ENCODE data around the gene VSIG8. TPM values are rescaled to one million over a fixed set of nuclear protein-coding genes. Genes with fewer than 3 reads are reported as not detected.

Gene VSIG8
- total and polyA plus RNA-seq, 9 of the 15 experiments (the other 6 are each of a cell fraction or from before 2014, with no cell fraction given) = not detected

GRCh38 chr1:159859767-159860322 is 2.6 kb downstream of the VSIG8 start:
- no peaks in the 10 kb centered on the region for H3K9me3 ChIP-seq (replicated peaks; ENCODE audit: control insufficient read depth, insufficient read depth, low read depth, low read length)
- no peak overlapping the region for H2AFZ ChIP-seq (ENCODE audit: low read depth, low read length)
- peaks cover 0 to 63% of the 10 kb centered on the region in 2 experiments; a peak in 4 of 5 replicates for H3K27me3 ChIP-seq (ENCODE audit: control insufficient read depth in 2 of 2, insufficient read depth in 2 of 2, low read length in 2 of 2)
- DNase-seq (ENCODE audit: extremely low read depth in 1 of 4, low spot score in 3 of 4) = no peak
- H3K9ac ChIP-seq (ENCODE audit: insufficient read depth in 1 of 2, low read depth in 2 of 2, low read length in 2 of 2) = no peak overlapping the region
- no peak for TF ChIP-seq ZNF778 (CRISPR knock-in tag; IDR thresholded peaks at IDR 0.05)
- no peak for TF ChIP-seq NFIX (CRISPR knock-in tag; IDR thresholded peaks at IDR 0.05; ENCODE audit: low read depth)
- no peak for TF ChIP-seq E4F1 (CRISPR knock-in tag; IDR thresholded peaks at IDR 0.05; ENCODE audit: borderline replicate concordance)
- TF ChIP-seq KLF16 (IDR thresholded peaks at IDR 0.05) = no peak
- no peak for TF ChIP-seq PCBP1 (IDR thresholded peaks at IDR 0.05; ENCODE audit: low read depth, low read length, poor library complexity, severe bottlenecking)
- no peak for TF ChIP-seq GMEB1 (CRISPR knock-in tag; IDR thresholded peaks at IDR 0.05)
- TF ChIP-seq ZNF41 (CRISPR knock-in tag; conservative IDR thresholded peaks at IDR 0.05) = no peak
- TF ChIP-seq TSHZ1 (CRISPR knock-in tag; IDR thresholded peaks at IDR 0.05) = no peak
- TF ChIP-seq SOX6 (IDR thresholded peaks at IDR 0.05) = no peak
- TF ChIP-seq FOXP1 (CRISPR knock-in tag; IDR thresholded peaks at IDR 0.05) = no peak
- TF ChIP-seq NFE2 (IDR thresholded peaks at IDR 0.05; ENCODE audit: low read depth) = no peak
- no peak for TF ChIP-seq ZNF395 (CRISPR knock-in tag; IDR thresholded peaks at IDR 0.05)
- no peak for FAIRE-seq
- CTCF ChIA-PET (ENCODE audit: low intra/inter-chr PET ratio) = no interaction called here
- H3K79me2 ChIP-seq (ENCODE audit: control insufficient read depth, insufficient read depth, low read length) = no peaks in the 10 kb centered on the region
- POLR2A ChIA-PET = interaction anchor here (1.1 kb wide), 1 partner anchor 10 kb away, joined by 4 read pairs; no protein-coding TSS in a partner anchor
- no peaks in the 10 kb centered on the region for H3K36me3 ChIP-seq (ENCODE audit: control insufficient read depth, insufficient read depth, low read length)
- no peak overlapping the region for H3K4me2 ChIP-seq (ENCODE audit: insufficient read depth, low read length)
- peaks cover 0 to 3% of the 10 kb centered on the region in 2 experiments; a peak in 1 of 5 replicates for H3K4me1 ChIP-seq (replicated peaks in 1 of 2; ENCODE audit: control insufficient read depth in 2 of 2, insufficient read depth in 2 of 2, low read length in 2 of 2)
- WGBS (ENCODE audit: insufficient coverage, low coverage, missing lambda C conversion rate) = 6% methylated on average over 7 of the region's 7 CpGs
- no peak overlapping the region for H3K27ac ChIP-seq (ENCODE audit: extremely low read depth, low read depth, low read length)
- in situ Hi-C loops (cut with MboI) (no loop called here), intact Hi-C loops (cut with micrococcal nuclease) (no loop called here)
- H3K4me3 ChIP-seq = no peak overlapping the region
- no peaks in the 10 kb centered on the region for H3K9me1 ChIP-seq (ENCODE audit: control insufficient read depth, insufficient read depth, low read length)
- no peak for ATAC-seq
- BruUV-seq (replicated peaks) = no TSS peak
- H4K20me1 ChIP-seq (replicated peaks; ENCODE audit: control insufficient read depth, insufficient read depth, low read length) = no peaks in the 10 kb centered on the region

All from K562 (cell line).